NCI-H345 treated with DMSO at 0.1 percent for 48 hours (cell line): Measurements from ENCODE around the gene VPS33B.
"Not testable (repeated sequence)": the region's sequence is repeated elsewhere in the genome, so short reads cannot be mapped to it uniquely, and the experiment has no call there.

Experiments
- DNase-seq: peaks from one replicate; lab custom pipeline; 2025; ENCODE audit not compliant: unreplicated experiment; lab: John Stamatoyannopoulos, UW

VPS33B gene

GRCh38 chr15:91032919-91033803 lies 10.8 kb upstream of the VPS33B start:
- no peak for DNase-seq

GRCh38 chr15:91031796-91032195 lies 9.4 kb upstream of the VPS33B start:
- no peak for DNase-seq

GRCh38 chr15:91027677-91028076 lies 5.3 kb upstream of the VPS33B start:
- no peak for DNase-seq

GRCh38 chr15:91023720-91024119 lies 1.3 kb upstream of the VPS33B start:
- DNase-seq, result no peak

- DNase-seq, result no peak
Measured at GRCh38 chr15:91022832-91023129, 387 bp upstream of the VPS33B start.

- no peak for DNase-seq
Measured at GRCh38 chr15:91021516-91022074, 799 bp downstream of the VPS33B start.

GRCh38 chr15:91018158-91018557 lies 4.2 kb downstream of the VPS33B start:
- DNase-seq, result no peak

GRCh38 chr15:91017716-91018115 lies 4.7 kb downstream of the VPS33B start:
- DNase-seq, result no peak

GRCh38 chr15:91013701-91014100 lies 8.7 kb downstream of the VPS33B start:
- not testable (repeated sequence) for DNase-seq

GRCh38 chr15:91007266-91007665 lies 15.1 kb downstream of the VPS33B start:
- no peak for DNase-seq

GRCh38 chr15:91001209-91001608 lies 21.2 kb downstream of the VPS33B start:
- no peak for DNase-seq

- no peak for DNase-seq
Measured at GRCh38 chr15:90998737-90999136, 23.7 kb downstream of the VPS33B start.

- DNase-seq, result peak; percentile 76
Measured at GRCh38 chr15:90994417-90995311, 27.7 kb downstream of the VPS33B start, which contains the start of gene PRC1. TSS of gene PRC1 (minus strand) at chr15:90994535. CDS start at chr15:90994417, 118 bp downstream.

GRCh38 chr15:90994059-90994416 lies 28.4 kb downstream of the VPS33B start:
- DNase-seq, result no peak

GRCh38 chr15:90991587-90992285 lies 30.7 kb downstream of the VPS33B start:
- no peak for DNase-seq

- DNase-seq, result no peak
Measured at GRCh38 chr15:90990446-90990845, 31.9 kb downstream of the VPS33B start.

GRCh38 chr15:90989040-90989768 lies 33.2 kb downstream of the VPS33B start:
- DNase-seq, result no peak

- no peak for DNase-seq
Measured at GRCh38 chr15:90988296-90988695, 34.1 kb downstream of the VPS33B start.

- DNase-seq, result no peak
Measured at GRCh38 chr15:90987561-90988141, 34.7 kb downstream of the VPS33B start.
